RWPE2 (cell line): ENCODE measurements around the gene MEGF9.

ENCODE experiments used
- ATAC-seq: fragments of 200-7000 bp; cut with Tn5 transposase; 3 replicates; pipeline ENCODE4 v1.9.1; 2021; ENCODE audit warnings: low read depth
- DNase-seq: peaks from one replicate; pipeline ENCODE4 v3.0.0-alpha.2; 2020; ENCODE audit warnings: low spot score
- H3K27ac ChIP-seq: fragments of 450-650 bp; 2 replicates; pipeline ENCODE4 v1.5.1; 2017; ENCODE audit warnings: mild to moderate bottlenecking; ENCODE audit not compliant: poor library complexity, severe bottlenecking
- H3K27me3 ChIP-seq: fragments of 250-450 bp; sonication (Bioruptor Pico); 2 replicates; pipeline ENCODE4 v1.5.1; 2021; ENCODE audit warnings: mild to moderate bottlenecking, moderate library complexity; ENCODE audit not compliant: insufficient read depth, poor library complexity, severe bottlenecking
- H3K36me3 ChIP-seq: fragments of 250-450 bp; sonication (Bioruptor Pico); 2 replicates; pipeline ENCODE4 v1.5.1; 2020; ENCODE audit warnings: low read depth, mild to moderate bottlenecking, moderate library complexity
- H3K4me1 ChIP-seq: fragments of 250-450 bp; sonication (Bioruptor Pico); 2 replicates; pipeline ENCODE4 v1.5.1; 2021; ENCODE audit warnings: mild to moderate bottlenecking, moderate library complexity; ENCODE audit not compliant: insufficient read depth, poor library complexity, severe bottlenecking
- H3K4me3 ChIP-seq: fragments of 250-450 bp; sonication (Bioruptor Pico); 2 replicates; pipeline ENCODE4 v1.5.1; 2021; ENCODE audit warnings: mild to moderate bottlenecking, moderate library complexity; ENCODE audit not compliant: severe bottlenecking
- H3K9me3 ChIP-seq: fragments of 250-450 bp; sonication (Bioruptor Pico); 2 replicates; pipeline ENCODE4 v1.5.1; 2021; ENCODE audit warnings: mild to moderate bottlenecking, moderate library complexity; ENCODE audit not compliant: severe bottlenecking
- TF ChIP-seq, protein P1 (sequence below): fragments of 450-650 bp; IDR thresholded peaks from one replicate; pipeline ENCODE4 v1.5.1; 2017; ENCODE audit warnings: mild to moderate bottlenecking, moderate library complexity; ENCODE audit not compliant: poor library complexity, severe bottlenecking

The MEGF9 gene

DNA sequence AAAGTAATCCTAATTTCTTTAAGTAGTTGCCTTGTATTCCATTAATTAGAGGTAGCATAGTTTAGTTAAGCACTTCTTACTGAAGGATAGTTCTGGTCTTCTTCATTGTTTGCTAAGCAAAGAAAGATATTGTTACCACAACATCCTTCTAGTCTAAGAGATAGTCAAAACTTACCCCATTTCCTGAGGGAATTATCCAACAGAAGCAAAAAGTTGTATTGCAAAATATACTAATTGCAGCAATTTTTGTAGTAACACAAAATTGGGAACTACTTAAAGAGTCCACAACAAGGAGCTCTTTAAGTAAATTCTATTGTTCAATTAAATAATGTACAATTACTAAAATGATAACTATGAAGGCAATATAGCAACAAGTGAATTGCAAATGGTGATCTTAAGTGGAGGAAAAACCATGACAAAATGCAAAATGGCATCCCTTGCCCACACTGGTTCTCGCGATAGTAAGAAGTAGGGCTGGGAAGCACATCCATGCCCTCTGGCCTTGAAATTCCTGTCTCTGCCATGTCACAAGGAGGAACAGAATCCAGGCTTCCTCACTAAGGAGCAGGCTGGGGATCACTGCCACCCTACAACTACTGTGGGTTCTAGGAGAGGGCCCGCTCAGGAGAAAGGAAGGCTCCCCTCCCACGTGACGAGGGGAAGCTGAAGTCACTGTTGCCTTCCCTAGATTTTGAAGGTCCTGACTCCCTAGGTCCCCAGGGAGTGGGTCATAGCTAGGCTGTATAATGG is 23.3 kb upstream of the MEGF9 start:
- no peaks in the 10 kb centered on the region for H3K36me3 ChIP-seq
- H3K4me3 ChIP-seq: no peak overlapping the region
- TF ChIP-seq, protein P1, sequence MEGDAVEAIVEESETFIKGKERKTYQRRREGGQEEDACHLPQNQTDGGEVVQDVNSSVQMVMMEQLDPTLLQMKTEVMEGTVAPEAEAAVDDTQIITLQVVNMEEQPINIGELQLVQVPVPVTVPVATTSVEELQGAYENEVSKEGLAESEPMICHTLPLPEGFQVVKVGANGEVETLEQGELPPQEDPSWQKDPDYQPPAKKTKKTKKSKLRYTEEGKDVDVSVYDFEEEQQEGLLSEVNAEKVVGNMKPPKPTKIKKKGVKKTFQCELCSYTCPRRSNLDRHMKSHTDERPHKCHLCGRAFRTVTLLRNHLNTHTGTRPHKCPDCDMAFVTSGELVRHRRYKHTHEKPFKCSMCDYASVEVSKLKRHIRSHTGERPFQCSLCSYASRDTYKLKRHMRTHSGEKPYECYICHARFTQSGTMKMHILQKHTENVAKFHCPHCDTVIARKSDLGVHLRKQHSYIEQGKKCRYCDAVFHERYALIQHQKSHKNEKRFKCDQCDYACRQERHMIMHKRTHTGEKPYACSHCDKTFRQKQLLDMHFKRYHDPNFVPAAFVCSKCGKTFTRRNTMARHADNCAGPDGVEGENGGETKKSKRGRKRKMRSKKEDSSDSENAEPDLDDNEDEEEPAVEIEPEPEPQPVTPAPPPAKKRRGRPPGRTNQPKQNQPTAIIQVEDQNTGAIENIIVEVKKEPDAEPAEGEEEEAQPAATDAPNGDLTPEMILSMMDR: no peak
- no peak overlapping the region for H3K27ac ChIP-seq
- no peak for ATAC-seq
- no peaks in the 10 kb centered on the region for H3K9me3 ChIP-seq
- DNase-seq: no peak
- no peaks in the 10 kb centered on the region for H3K4me1 ChIP-seq
- no peaks in the 10 kb centered on the region for H3K27me3 ChIP-seq

DNA sequence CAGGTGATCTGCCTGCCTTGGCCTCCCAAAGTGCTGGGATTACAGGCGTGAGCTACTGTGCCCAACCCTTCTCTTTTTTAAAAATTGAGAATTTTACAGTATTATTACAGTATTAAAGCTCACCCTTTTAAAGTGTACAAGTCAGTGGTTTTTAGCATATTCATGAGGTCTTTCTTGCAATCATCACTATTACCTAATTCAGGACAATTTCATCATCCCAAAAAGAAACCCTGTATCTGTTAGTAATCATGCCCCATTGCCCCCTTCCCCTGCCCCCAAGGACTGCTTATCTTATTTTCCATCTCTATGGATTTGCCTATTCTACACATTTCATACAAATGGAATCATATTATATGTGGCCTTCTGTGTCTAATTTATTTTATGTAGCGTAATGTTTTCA is 22.6 kb upstream of the MEGF9 start:
- ATAC-seq (no peak), DNase-seq (no peak)
- Histone ChIP-seq H3K4me3 (no peak overlapping the region), H3K9me3 (no peaks in the 10 kb centered on the region), H3K36me3 (no peaks in the 10 kb centered on the region), H3K27me3 (no peaks in the 10 kb centered on the region), H3K27ac (no peak overlapping the region), H3K4me1 (no peaks in the 10 kb centered on the region)
- TF ChIP-seq, protein P1: no peak

DNA sequence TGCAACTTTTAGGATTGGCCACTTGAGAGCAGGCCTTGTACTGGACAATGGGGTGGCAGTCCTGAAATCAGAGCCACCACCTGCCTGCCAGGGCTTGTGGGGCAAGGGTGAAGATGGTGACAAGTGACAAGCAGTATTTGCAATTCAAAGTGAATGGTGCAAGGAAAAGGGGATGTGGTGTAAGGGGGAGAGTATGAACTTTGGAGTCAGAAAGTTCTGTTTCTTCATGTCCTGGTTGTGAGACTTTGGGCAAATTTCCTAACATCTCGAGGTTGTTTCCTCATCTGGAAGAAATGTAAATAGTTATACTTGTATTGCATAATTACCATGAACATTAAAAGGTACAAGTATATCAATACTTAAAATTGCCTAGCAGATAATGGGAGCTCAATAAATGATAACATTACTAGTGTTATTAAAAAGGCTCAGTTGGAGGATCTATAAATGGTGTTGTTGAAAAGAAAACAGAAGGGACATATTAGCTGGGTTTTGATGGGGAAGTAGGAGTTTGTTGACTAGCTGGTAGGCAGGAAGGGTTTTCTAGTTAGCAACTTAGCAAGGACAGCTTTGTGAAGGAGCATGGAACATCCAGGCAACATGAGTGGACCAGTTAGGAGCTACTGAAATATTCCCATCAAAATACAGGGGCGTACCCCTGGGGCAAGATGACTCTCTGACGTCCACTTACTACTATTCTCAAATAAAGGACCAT is 21.3 kb upstream of the MEGF9 start:
- H3K9me3 ChIP-seq: no peaks in the 10 kb centered on the region
- no peak overlapping the region for H3K27ac ChIP-seq
- no peak overlapping the region for H3K4me3 ChIP-seq
- ATAC-seq: no peak
- DNase-seq: no peak
- H3K36me3 ChIP-seq: no peaks in the 10 kb centered on the region
- H3K27me3 ChIP-seq: no peaks in the 10 kb centered on the region
- no peaks in the 10 kb centered on the region for H3K4me1 ChIP-seq
- TF ChIP-seq, protein P1: no peak

DNA sequence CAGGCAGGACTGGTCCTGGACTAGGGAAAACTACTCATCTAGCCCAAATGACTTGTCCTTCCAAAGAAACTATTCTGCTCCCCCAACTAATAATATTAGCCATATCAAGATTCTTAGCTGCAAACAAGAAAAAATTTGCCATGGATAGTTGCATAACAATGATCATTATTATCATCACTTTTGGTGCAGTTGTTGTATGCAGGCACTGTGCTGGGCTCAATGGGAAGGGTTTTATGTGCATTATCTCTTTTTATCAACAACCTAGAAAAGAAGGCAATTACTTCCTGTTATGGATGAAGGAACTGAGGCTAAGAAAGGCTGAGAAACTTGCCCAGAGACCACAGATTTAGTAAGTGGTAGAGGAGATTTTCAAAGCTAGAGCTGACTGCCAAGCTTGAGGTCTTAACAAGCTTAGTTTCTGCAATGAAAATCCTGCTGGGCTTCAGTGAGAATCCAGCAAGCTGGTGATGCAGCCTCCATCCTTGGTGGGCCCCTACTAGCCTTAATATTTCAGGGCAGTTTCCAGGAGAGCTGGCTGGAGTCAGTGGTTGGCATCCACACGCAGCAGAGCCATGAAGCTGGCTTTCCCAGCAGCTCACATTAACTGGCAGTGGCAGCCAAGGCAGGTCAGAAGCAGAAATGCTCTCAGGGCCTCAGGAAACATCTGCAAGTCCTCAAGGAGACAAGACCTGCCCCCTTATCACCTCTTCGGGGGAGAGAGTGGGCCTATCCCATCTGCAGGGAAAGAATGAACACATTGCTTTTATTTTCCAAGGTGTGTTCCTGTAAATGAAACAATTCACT is 20.5 kb upstream of the MEGF9 start:
- H3K36me3 ChIP-seq: no peaks in the 10 kb centered on the region
- no peaks in the 10 kb centered on the region for H3K27me3 ChIP-seq
- H3K4me1 ChIP-seq: no peaks in the 10 kb centered on the region
- H3K27ac ChIP-seq: no peak overlapping the region
- no peaks in the 10 kb centered on the region for H3K9me3 ChIP-seq
- DNase-seq: no peak
- no peak overlapping the region for H3K4me3 ChIP-seq
- no peak for ATAC-seq
- TF ChIP-seq, protein P1: no peak
